BJ (cell line): Measurements from ENCODE around the gene OR6J1. TPM values are rescaled to one million over a fixed set of nuclear protein-coding genes. Genes with fewer than 3 reads are reported as not detected.
"Not testable (repeated sequence)": the region's sequence is repeated elsewhere in the genome, so short reads cannot be mapped to it uniquely, and the experiment has no call there.

Experiments used
- CTCF ChIA-PET: fragments of 350-600 bp; formaldehyde crosslinking; extraction: SDS; loops from one replicate; lab custom pipeline; 2021; ENCODE audit warnings: antibody characterized with exemption, inconsistent platforms; lab: Yijun Ruan, JAX
- POLR2A ChIA-PET: fragments of 300-600 bp; sonication (Branson Sonifier 250); formaldehyde crosslinking; extraction: SDS; loops from one replicate; lab custom pipeline; 2021; ENCODE audit warnings: antibody characterized with exemption; lab: Charles Lee
- DNase-seq: peaks from one replicate; pipeline ENCODE4 v3.0.0-alpha.2; 2011; ENCODE audit warnings: low read depth
- H3K27me3 ChIP-seq: 2 replicates; pipeline ENCODE4 v1.6.0; 2011; ENCODE audit warnings: low read length; ENCODE audit not compliant: control insufficient read depth, insufficient read depth
- H3K36me3 ChIP-seq: 2 replicates; pipeline ENCODE4 v1.5.1; 2011; ENCODE audit warnings: low read length; ENCODE audit not compliant: control insufficient read depth, insufficient read depth
- H3K4me3 ChIP-seq: 2 replicates; pipeline ENCODE4 v1.5.1; 2011; ENCODE audit warnings: low read depth, mild to moderate bottlenecking, control low read depth, low read length
- CTCF ChIP-seq: IDR thresholded peaks from 2 replicates; pipeline ENCODE4 v1.5.1; 2011; ENCODE audit warnings: low read depth, mild to moderate bottlenecking, control low read depth, inconsistent platforms, low read length, moderate library complexity; ENCODE audit not compliant: insufficient read depth
- polyA minus RNA-seq: library from RNA; depleted of rRNA, polyadenylated mRNA; stranded (reverse); fragments of >200 nt; gene quantifications from 2 replicates; pipeline ENCODE4 v1.2.3, GENCODE V29; 2011; rRNA and poly(A)+ RNA removed
- polyA plus RNA-seq: library from polyadenylated mRNA; depleted of rRNA; stranded (reverse); fragments of >200 nt; gene quantifications from 2 replicates; pipeline ENCODE4 v1.2.3, GENCODE V29; 2011; rRNA removed

The OR6J1 gene
- not detected in 2 replicates for polyA plus RNA-seq
- polyA minus RNA-seq: not detected in 2 replicates

GRCh38 chr14:22644305-22644635, at the start of gene OR6J1:
TSS of gene OR6J1 (minus strand) at chr14:22644352. CDS start at chr14:22634811, 9,541 bp downstream.
- ChIA-PET CTCF (interaction anchor here (1.5 kb wide), 1 partner anchor 74 kb away, joined by 8 read pairs; no protein-coding TSS in a partner anchor), POLR2A (no interaction called here)
- Histone ChIP-seq H3K27me3 (0 out of 2 replicates have a peak, but pooled peaks cover 2% of the 10 kb centered on the region), H3K36me3 (no peaks in the 10 kb centered on the region), H3K4me3 (no peak within 1 kb of the TSS)
- no peak for TF ChIP-seq CTCF
- no peak for DNase-seq

DNA sequence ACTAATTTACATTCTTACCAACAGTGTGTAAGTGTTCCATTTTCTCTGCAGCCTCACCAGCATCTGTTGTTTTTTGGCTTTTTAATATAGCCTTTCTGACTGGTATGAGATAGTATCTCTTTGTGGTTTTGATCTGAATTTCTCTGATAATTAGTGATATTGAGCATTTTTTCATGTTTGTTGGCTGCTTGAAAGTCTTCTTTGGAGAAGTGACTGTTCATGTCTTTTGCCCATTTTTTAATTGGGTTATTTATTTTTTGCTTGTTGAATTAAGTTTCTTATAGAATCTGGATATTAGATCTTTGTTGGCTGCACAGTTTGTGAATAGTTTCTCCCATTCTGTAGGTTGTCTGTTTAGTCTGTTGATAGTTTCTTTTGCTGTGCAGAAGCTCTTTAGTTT, 48.0 kb upstream of the OR6J1 start:
- H3K27me3 ChIP-seq: no peaks in the 10 kb centered on the region; the same call in none of the 2 replicates
- no peak for TF ChIP-seq CTCF
- no peaks in the 10 kb centered on the region for H3K36me3 ChIP-seq
- POLR2A ChIA-PET: no interaction called here
- CTCF ChIA-PET: no interaction called here
- no peak overlapping the region for H3K4me3 ChIP-seq
- DNase-seq: no peak

GRCh38 chr14:22691171-22691570, 47.0 kb upstream of the OR6J1 start:
- DNase-seq: peak; percentile 19
- Histone ChIP-seq H3K36me3 (no peaks in the 10 kb centered on the region), H3K4me3 (no peak overlapping the region), H3K27me3 (no peaks in the 10 kb centered on the region; the same call in none of the 2 replicates)
- CTCF ChIA-PET: interaction anchor here (3.4 kb wide), 1 partner anchor 121 kb away, joined by 12 read pairs; no protein-coding TSS in a partner anchor
- TF ChIP-seq CTCF: no peak
- POLR2A ChIA-PET: no interaction called here

DNA sequence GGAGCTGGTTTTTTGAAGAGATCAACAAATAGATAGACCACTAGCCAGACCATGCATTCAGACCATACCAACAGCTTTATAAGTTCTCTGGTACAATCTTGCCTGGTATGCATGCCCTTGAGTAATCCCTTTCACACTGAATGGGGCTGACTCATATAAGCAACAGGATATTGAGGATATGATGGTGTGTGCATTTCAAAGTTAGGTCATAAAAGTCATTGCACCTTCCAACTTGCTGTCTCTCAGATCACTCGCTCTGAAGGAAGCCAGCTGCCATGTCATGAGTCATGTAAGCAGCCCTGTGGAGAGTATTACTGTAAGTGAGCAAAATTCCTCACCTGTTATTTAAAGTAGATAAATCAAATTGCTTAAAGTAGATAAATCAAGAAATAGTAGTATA, 45.0 kb upstream of the OR6J1 start:
- peak; percentile 58 for DNase-seq
- ChIA-PET POLR2A (interaction anchor here (0.5 kb wide), 1 partner anchor 134 kb away, joined by 9 read pairs; no protein-coding TSS in a partner anchor), CTCF (interaction anchor here (0.9 to 3.4 kb wide), 3 partner anchors 14 to 119 kb away, joined by 3 to 12 read pairs (median 5); no protein-coding TSS in a partner anchor)
- Histone ChIP-seq H3K27me3 (no peaks in the 10 kb centered on the region; the same call in none of the 2 replicates), H3K36me3 (no peaks in the 10 kb centered on the region), H3K4me3 (no peak overlapping the region)
- TF ChIP-seq CTCF: no peak

- H3K4me3 ChIP-seq, DNase-seq, POLR2A ChIA-PET, H3K36me3 ChIP-seq, H3K27me3 ChIP-seq: not testable (repeated sequence)
- CTCF ChIA-PET: interaction anchor here (3.4 kb wide), 1 partner anchor 118 kb away, joined by 12 read pairs; no protein-coding TSS in a partner anchor
Observed at GRCh38 chr14:22687969-22688368, 43.8 kb upstream of the OR6J1 start.

- POLR2A ChIA-PET, H3K36me3 ChIP-seq, H3K27me3 ChIP-seq, H3K4me3 ChIP-seq, DNase-seq: not testable (repeated sequence)
- CTCF ChIA-PET: interaction anchor here (0.6 to 3.3 kb wide), 4 partner anchors 14 to 137 kb away, joined by 3 to 12 read pairs (median 4); no protein-coding TSS in a partner anchor
Observed at GRCh38 chr14:22686176-22686611, 42.0 kb upstream of the OR6J1 start.
